Posterior vena cava (tissue), 2 donors: ENCODE results near the gene TNFRSF12A. TPM values are rescaled to one million over a fixed set of nuclear protein-coding genes. Genes with fewer than 3 reads are reported as not detected.

Source experiments
- total RNA-seq, 2 donors: library from RNA; stranded (reverse); fragmentation: NEBNext Ultra II Directional; extraction: Animal tissue kit (Norgen Biotek cat#: 25700); gene quantifications; one replicate each; pipeline ENCODE4 v1.2.1, GENCODE V29; 2021
- donor health status: DM: yes; HTN: yes; CAD: no.
- donor health status: DM: yes; HTN: yes; CAD: no.

TNFRSF12A gene
- total RNA-seq, 2 donors from 2014 or later = 67.1 to 156 TPM

Other genes starting within 250 kb of the TNFRSF12A start
- gene ELOB, start 243.1 kb upstream of the TNFRSF12A start, total RNA-seq = 100 to 1,000 TPM; 182 to 196 TPM
- gene PRSS33, start 232.8 kb upstream of the TNFRSF12A start, total RNA-seq = not detected
- not detected for gene PRSS41, start 221.9 kb upstream of the TNFRSF12A start, total RNA-seq
- not detected for gene PRSS21, start 203.1 kb upstream of the TNFRSF12A start, total RNA-seq
- gene ZG16B, start 190.1 kb upstream of the TNFRSF12A start, total RNA-seq = not detected
- gene PRSS22, start 162.2 kb upstream of the TNFRSF12A start, total RNA-seq = not detected
- gene FLYWCH2, start 137.2 kb upstream of the TNFRSF12A start, total RNA-seq = 10 to 100 TPM; 16.0 to 17.6 TPM
- gene FLYWCH1, start 108.4 kb upstream of the TNFRSF12A start, total RNA-seq = 10 to 100 TPM; 31.0 to 37.7 TPM
- gene KREMEN2, start 56.1 kb upstream of the TNFRSF12A start, total RNA-seq = not detected
- 1 to 10 TPM; 2.5 to 5.4 TPM for gene PAQR4, start 51.0 kb upstream of the TNFRSF12A start, total RNA-seq
- gene PKMYT1, start 39.9 kb upstream of the TNFRSF12A start, total RNA-seq = 1 to 10 TPM in 1 of 2 donors, under 1 TPM in 1; 0.76 to 1.6 TPM
- not detected for gene CLDN9, start 7.4 kb upstream of the TNFRSF12A start, total RNA-seq
- gene CLDN6, start 2.2 kb upstream of the TNFRSF12A start, total RNA-seq = not detected
- gene HCFC1R1, start 3.6 kb downstream of the TNFRSF12A start, total RNA-seq = 100 to 1,000 TPM in 1 of 2 donors, 10 to 100 TPM in 1; 63.3 to 104 TPM
- 10 to 100 TPM; 21.6 to 25.7 TPM for gene THOC6, start 3.7 kb downstream of the TNFRSF12A start, total RNA-seq
- under 1 TPM in 1 of 2 donors, not detected in 1; 0.10 TPM for gene BICDL2, start 16.6 kb downstream of the TNFRSF12A start, total RNA-seq
- 1 to 10 TPM; 4.7 to 5.6 TPM for gene MMP25, start 26.2 kb downstream of the TNFRSF12A start, total RNA-seq
- 10 to 100 TPM; 56.8 to 65.4 TPM for gene IL32, start 45.3 kb downstream of the TNFRSF12A start, total RNA-seq
- gene ZSCAN10, start 78.9 kb downstream of the TNFRSF12A start, total RNA-seq = not detected
- 1 to 10 TPM; 7.6 to 8.3 TPM for gene ZNF205, start 92.2 kb downstream of the TNFRSF12A start, total RNA-seq
- gene ZNF213, start 114.7 kb downstream of the TNFRSF12A start, total RNA-seq = 10 to 100 TPM in 1 of 2 donors, 1 to 10 TPM in 1; 8.3 to 10.2 TPM
- gene OR1F1, start 167.8 kb downstream of the TNFRSF12A start, total RNA-seq = not detected
- 1 to 10 TPM; 5.1 to 6.9 TPM for gene ZNF200, start 214.8 kb downstream of the TNFRSF12A start, total RNA-seq
- gene MEFV, start 236.3 kb downstream of the TNFRSF12A start, total RNA-seq = 1 to 10 TPM; 1.9 to 4.9 TPM